Measurements from ENCODE around the gene LRRC8C.
"Not testable (repeated sequence)": the region's sequence is repeated elsewhere in the genome, so short reads cannot be mapped to it uniquely, and the experiment has no call there.

The LRRC8C gene

DNA sequence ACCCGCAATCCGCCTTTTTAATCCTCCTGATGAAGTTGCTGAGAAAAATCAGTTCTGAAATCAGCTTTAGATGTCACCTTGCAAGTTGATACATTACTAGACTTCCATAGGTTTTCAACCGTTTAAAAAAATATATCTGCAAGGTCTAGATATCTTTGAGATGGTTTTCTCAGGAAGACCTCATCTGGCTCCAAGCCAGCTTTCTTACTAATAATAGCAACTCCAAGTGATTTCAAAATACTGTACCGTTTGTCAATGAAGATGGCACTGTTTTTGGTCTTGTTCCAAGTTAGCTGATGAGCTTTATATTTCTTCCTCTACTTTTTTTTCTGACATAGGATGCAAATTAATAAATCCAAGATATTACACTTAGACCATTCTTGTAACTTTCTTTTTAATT lies 40.3 kb downstream of the LRRC8C start:
- no peak for FAIRE-seq

DNA sequence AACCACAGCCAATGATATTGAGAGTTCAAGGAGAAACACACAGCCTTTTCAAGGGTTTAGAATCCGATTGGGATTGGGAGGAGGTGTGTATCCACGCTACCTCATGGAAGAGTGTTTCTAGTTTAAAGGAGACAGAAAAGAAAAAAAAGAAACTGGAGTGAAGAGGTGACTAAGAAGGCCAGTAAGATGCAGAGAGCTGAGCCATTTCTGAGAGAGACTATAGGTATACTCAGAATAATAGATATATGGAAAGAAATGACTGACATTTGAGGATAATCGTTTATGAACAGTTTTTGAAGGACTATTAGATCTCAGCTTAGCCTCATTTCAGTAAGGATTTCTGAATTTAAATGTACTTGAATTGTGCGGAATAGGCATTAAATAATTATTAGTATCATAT lies 42.8 kb downstream of the LRRC8C start:
- no peak for FAIRE-seq

DNA sequence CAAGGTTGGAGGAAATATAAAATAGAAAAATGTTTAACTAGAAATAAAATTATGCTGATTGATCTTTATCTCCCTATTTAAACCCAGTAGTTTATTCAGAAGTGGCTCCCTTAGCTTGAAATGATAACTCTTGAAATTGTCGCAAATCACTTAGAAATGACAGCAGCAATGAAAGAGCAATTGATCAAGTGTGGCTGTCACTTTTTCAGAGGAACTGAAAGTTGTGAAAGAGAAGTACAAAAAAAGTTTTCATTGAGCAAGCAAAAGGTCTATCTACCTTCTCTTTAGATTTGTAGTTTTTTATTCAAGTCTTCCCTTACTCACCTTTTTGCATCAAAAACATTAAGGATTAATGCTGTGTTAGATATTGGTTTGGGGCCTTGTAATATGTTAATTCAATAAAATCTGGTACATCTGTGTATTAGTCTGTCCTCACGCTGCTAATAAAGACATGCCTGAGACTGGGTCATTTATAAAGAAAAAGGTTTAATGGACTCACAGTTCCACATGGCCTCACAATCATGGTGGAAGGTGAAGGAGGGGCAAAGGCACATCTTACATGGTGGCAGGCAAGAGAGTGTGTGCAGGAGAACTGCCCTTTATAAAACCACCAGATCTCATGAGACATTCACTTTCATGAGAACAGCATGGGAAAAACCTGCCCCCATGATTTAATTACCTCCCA lies 48.3 kb downstream of the LRRC8C start:
- FAIRE-seq: no peak

DNA sequence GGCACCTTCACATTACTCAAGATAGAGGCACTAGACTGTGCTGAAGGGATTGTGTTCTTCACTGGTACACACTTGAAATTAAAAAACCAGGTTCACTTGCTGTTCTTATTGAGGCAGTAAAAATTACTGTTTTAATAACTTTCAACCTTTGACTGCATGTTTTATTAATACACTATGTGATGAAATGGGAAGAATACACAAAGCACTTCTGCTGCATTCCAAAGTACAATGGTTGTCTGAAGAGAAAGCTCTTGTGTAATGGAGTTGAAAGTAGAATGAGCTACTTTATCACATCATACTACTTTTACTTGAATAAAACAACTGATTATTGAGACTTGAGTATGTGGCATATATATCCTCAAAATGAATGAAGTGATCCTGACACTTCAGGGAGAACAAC lies 49.7 kb downstream of the LRRC8C start:
- FAIRE-seq: no peak

DNA sequence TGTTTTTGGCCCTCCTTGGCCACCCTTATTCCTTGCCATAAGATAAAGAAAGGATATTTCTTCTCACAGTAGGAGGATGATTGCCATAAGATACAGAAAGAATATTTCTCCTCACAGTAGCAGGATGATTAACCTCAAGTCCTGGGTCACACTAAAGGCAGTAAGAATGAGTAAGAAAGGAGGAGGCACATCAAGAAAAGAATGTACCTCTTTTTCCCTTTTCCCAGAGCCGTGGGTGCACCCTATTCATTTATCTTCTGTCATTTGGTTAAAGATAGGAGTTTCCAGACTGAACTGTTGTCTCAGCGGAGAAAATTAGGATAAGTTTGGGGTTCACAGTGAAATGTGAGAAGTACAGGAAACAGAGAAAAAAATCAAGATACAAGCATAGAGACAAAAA lies 52.5 kb downstream of the LRRC8C start:
- no peak for FAIRE-seq

DNA sequence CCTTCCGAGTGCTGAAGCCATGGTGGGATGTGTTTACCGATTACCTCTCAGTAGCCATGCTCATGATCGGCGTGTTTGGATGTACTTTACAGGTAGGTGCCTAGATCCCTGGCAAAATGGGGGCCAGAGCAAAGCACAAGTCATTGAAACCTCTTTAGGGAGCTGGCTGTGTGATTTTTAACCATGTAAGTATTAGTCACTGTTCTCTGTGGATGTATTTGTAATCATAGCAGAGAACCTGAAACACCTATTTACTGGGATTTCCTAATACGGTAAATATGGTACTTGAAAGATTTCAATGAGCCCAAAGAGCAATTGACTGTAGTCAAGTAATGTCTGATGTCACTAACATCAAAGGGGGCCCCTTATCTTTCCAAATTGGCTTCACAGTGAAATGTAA lies 53.6 kb downstream of the LRRC8C start:
- no peak for FAIRE-seq

DNA sequence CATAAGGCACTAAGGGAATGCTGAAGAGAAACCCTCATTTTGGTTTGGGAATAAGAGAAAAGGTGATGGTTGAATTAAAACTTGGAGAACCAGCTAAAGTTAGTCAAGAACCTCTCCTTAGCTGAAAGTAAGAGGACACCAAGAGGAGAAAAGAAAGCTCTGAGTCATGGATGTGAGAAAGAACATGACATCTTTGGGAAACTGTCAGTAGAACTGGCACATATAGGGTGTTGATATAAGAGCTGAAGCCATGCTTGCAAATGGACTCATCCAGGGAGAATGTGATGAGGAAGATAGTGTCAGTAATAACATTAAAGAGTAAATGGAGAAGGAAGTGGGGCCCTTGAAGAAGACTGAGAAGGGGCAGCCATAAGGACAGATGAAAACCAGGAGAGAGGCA lies 54.3 kb downstream of the LRRC8C start:
- no peak for FAIRE-seq

DNA sequence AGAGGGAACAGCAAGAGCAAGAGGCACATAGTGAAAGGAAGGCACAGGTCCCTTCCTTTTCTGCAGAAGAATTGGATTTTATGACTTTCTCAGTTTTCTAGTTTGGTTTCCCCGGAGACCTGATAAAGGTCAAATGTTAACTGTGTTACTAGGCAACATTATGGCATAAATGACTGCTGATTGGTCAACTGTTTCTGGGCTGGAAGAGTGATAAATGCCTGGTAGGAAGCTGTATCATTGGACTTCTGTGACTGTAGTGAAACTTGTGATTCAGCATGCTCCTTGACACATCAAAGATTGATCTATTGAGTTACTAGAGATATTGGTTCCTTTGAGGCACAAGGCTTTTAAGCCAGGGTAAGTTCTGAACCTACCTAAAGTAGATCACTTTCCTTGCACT lies 55.7 kb downstream of the LRRC8C start:
- no peak for FAIRE-seq

DNA sequence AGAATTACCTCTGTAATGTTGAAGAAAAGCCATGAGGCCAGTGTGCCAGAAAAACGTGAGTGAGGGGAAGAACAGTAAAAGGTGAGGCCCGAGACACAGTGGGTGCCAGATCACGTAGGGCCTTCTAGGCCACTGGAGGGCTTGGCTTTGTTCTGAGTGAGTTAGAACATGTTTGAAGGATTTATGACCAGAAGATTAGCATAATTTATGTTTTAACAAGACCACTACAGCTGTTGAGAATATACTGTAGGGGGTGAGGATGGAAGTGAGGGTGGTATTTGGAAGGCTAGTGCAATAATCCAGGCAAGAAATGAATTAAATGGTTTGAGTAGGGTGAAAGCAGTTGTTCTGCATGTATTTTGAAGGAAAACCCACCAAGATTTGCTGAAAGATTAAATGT lies 56.3 kb downstream of the LRRC8C start:
- no peak for FAIRE-seq

DNA sequence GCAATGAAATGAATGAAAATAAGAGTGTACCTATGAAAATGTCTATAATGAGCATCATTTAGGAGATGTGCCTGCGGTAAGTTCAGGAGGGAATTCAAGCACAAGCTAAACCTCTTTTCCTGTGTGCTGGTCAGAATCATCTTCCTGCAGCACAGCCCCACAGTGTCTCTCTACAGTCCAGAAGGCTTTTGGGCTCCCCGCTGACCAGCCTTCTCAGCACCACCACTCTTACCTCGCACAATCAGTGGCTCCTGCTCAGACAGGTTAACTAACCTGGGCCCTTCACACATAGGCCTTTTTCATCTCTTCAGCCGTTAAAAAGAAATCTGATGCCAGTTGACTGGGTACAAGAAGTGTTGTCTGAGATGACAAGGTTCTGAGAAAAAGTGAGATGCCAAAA lies 57.7 kb downstream of the LRRC8C start:
- FAIRE-seq: no peak

DNA sequence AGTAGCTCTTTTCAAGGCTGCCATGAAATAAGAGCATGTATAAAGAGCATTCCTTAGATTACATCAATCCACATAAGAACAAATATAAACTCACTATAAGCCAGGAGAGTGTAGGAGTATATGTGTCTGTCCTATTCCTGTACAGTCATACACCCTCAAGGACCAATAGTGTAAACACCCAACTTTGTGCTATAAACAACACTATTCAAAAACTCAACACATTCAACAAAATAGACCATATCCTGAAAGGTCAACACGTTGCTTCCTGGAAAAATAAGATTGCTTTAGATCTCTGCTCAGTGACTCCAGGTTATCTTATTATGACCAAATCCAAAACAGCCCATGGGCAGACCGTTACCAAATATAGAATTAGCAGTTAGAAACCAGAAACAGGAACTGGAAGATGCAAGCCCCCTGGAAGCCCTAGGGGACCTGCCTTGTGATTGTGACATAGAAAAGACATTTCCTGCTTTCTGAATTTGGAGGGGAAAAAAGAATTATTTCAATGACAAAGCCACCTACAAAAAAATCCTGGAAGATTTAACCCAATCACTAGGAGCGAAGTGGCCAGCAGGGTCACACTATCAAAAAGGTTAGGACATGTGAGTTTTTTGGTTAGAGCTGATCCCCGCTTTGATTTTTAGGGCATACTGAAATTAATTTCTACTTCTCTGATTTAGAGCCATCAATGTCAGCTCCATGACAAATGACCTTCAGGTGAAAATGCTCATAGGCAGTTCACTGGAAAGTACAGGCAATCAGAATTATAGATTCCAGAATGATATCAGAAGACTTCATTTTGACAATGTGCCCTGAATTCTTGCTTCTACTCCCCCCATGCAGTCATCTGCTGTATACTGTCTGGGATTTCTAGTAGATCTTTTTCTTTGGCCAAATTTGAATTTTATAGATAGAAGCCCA lies 59.9 kb downstream of the LRRC8C start:
- FAIRE-seq: no peak

DNA sequence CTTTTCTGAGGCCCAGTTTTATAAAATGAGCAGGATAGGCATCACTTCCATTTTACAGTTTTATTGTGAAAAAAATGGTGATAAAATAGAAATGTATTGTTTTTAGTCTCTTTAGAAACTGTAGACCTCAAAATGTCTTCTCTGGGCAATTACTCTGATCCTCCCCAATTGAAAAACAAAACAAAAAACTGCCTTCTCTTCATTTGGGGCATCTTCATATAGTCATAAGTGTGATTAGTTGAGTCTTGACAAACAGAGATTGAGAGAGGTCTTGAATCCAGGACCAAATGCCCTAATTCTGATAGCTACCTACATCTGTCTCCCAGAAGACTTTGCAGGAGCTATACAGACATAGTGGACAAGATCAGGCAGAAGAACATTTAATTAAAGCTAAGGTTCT lies 62.9 kb downstream of the LRRC8C start:
- no peak for FAIRE-seq

DNA sequence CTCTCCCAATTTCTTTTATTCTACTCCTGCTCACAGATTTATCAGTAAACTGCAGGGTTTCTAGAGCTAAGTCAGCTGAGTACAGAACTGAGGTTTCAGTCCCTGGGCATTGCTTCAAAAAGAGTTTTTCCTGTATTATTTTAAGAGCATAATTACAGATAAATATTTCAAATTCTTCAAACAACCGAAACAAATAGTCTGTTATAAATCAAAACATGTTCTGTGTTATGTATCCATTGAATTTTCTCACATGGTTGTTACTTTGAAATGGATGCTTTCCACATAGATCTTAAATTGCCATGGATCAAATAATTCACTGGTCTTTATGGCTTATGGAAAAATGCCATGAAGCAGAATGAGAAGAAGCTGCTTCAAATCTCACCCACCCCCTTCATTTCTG lies 64.5 kb downstream of the LRRC8C start:
- no peak for FAIRE-seq

DNA sequence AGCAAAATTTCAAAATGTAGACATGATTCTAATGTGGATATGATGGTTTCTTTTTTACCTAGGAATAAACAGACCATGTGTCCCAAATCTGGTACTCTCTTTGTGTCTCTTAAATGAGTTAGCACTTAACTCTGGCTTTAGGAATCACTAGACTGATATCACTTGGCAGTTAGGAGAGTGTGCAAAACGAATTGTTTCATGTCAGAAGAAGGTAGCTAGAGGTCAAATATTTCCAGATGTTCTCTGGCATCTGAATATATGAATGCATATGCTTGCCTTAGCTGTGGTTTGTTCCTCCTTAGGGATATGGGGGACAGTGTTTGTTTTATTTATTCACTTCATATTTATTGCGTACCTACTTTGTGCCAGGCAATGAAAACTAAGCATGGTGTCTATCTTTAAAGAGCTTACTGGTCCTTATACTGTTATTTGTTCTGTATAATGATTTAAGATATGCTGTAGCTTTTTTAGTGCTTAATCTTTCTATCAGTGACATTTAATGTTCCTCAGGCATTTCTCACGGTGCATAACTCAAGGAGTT lies 65.2 kb downstream of the LRRC8C start:
- FAIRE-seq: no peak

DNA sequence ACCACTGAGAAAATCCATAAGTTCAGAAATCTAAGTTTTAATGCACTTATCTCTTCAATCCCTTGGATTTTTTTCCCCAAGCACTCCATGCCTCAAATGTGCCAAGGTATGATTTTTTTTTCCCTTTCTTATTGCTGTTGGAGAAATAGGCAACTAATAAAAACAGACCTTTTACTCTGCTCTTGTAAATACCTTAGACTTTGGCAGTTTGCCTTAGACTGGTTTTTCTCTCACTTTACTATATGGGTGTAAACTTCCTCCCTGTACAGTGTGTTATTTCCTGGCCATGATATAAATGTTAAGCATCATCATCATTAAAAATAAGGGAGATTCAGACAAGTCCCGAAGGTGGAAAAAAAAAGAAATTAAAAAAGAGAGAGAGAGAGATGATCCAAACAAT lies 65.7 kb downstream of the LRRC8C start:
- no peak for FAIRE-seq

DNA sequence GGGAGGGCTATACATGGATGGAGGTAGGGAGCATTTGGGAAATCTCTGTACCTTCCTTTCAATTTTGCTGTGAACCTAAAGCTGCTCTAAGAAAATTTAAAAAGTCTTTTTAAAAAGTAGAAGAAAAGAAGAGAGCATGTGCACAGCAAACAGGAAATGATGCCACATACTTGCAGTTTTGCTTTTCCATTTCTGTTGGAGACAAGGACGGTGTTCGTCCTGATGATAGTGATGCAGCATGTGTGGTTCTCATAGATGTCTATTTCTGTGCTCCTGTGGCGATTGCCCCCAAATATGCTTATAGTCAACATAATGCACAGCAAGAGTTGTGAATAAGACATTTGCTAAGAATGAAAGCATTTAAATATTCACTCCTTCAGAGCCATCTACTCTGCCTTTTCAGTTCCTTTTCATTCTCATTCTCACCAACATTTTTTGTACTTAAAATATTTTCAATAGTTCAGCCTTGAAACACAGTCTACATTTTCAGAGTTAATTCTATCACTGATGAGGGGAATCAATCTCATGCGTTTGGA lies 66.6 kb downstream of the LRRC8C start:
- no peak for FAIRE-seq

DNA sequence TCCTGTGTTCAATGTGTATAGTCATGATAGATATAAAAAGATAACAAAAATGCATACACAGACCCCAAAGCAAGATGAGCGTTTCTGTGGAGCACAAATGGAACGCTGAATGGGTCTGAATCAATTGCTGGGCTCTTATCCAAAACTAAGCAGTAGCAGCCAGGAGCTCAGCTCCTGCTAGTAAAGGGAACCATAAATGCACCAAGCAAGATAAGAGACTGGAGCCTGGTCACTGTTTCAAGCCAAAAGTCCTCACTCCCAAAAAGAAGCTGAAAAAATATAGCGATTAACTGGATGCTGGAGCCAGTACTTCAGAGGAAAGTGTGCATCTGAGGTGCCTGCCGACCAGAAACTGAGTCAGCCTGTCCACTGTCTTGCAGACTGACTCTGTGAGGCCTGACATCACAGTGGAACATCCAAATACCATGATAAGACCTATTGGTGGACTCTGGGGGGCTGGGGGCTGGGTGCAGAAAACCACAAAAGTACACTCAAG lies 68.9 kb downstream of the LRRC8C start:
- no peak for FAIRE-seq

DNA sequence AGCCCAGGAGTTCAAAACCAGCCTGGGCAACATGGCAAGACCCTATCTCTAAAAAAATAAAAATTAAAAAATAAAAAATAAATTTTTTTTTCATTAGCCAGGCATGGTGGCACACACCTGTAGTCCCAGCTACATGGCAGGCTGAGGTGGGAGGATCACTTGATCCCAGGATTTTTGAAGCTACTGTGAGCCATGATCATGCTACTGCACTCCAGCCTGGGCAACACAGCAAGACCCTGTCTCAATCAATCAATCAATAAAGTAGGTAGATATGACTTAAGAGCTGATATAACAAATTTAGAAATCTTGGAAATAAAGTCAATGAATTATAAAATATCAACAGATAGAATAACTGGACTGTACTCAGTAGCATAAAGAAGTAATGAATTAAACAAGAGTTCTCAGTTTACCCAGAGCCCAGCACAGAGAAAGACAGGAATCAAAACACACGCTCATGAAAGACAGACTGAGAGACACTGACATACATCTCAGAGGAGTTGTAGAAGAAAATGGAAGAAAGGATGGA lies 69.7 kb downstream of the LRRC8C start:
- FAIRE-seq: no peak

DNA sequence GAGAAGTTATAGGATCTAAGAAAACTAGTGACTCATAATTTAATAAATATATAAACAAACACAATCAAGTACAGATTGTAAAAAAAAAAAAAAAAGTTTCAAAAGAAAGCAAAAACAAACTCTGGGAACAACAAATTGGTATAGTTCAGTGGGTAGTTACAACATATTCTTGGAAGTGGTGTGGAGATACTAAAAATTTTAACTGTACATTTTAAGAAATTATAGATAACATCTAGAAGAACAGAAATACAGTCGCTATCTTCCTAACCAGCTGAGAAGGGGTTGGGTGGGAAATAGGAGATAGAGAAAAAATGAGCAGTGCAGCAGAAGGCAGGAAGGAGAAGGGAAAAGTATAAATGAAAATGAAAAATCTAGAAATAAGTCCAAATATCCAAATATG lies 70.5 kb downstream of the LRRC8C start:
- FAIRE-seq: no peak

DNA sequence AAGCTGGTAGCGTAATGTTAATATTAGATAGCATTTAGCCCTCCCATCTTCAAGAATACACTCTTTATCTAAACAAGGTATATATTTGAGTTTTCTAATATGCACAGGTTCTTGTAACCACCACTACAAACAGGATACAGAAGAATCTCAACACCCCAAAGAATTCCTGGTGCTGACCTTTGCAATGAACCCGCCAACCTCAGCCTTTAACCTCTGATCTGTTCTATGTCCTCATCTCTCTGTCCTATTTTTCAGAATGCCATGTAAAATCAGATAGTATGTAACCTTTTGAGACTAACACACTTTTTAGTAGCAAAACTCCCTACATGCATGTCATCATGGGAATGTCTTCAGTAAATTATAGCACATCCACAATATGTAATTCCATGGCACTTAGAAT lies 71.1 kb downstream of the LRRC8C start:
- no peak for FAIRE-seq

DNA sequence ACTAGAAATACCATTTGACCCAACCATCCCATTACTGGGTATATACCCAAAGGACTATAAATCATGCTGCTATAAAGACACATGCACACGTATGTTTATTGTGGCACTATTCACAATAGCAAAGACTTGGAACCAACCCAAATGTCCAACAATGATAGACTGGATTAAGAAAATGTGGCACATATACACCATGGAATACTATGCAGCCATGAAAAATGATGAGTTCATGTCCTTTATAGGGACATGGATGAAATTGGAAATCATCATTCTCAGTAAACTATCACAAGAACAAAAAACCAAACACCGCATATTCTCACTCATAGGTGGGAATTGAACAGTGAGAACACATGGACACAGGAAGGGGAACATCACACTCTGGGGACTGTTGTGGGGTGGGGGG lies 72.0 kb downstream of the LRRC8C start:
- FAIRE-seq: not testable (repeated sequence)

DNA sequence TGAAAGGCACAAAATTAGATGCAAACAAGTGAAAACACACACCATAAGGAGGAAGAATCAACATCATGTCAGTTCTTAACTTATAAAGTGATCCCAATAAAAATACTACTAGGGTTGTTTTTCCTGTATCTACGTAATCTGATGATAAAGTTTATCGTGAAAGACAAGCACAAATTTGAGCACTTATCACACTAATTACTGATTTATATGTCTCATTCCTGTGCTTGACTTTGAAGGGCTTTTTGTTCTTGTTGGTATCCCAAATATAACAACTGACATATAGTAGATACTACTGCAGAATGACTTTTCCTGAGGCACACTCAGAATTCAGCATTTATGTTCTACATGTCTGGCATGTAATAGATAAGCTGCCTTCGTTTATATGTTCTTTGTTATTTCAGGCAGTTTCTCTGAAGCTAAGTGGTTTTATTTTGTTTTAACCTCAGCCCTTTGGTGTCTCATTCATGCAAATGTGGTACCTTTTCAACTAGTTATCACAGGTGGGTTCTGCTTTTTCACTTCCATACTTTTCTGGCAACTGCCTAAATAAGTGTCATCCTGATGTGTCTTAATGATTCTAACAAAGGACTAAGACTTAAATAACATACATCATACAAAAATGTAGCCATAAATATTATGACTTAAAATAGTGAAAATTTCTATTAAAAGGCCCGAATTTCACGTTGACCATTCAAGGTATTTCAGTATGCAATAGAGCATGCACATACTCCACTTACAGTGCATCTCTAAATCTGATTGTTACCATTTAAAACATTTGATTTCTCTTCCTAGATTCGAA lies 73.2 kb downstream of the LRRC8C start:
- FAIRE-seq: no peak

DNA sequence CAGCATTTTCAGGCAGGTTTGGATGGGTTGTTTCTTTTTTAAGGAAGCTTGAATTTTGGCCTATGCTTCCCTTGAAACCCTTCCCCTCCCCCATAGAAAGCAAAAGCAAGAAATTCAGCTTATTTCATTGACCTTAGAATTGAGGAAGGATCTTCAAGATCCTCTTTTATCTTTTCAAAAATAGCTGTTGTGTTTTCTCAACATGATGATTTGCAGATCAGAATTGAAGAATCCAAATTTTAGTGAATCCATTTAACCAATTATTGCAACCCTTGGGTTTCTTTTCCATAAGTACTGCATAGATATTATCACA lies 73.7 kb downstream of the LRRC8C start:
- FAIRE-seq: no peak

Data from colon (tissue), 2 donors.